Activated CD8-positive, alpha-beta memory T cell treated with anti-CD3 and anti-CD28 coated beads for 4 hours (primary cell): Measurements from ENCODE around the gene DOK3.
A peak's percentile ranks its signal among the peaks of the same experiment; 100 is the strongest.

ENCODE experiments used
- DNase-seq, 2 donors: peaks; one replicate each; pipeline ENCODE4 v3.0.0-alpha.2; 2020; ENCODE audit warnings: low read depth in 2 of 2

DOK3 gene

GRCh38 chr5:177483994-177484901 lies 25.4 kb downstream of the DOK3 start:
- no peak for DNase-seq

- DNase-seq: no peak
Observed at GRCh38 chr5:177483042-177483441, 26.6 kb downstream of the DOK3 start.

- DNase-seq: no peak
Observed at GRCh38 chr5:177482359-177482795, 27.2 kb downstream of the DOK3 start.

- DNase-seq: no peak
Observed at GRCh38 chr5:177479774-177480173, 29.9 kb downstream of the DOK3 start.

GRCh38 chr5:177478711-177479646 lies 30.6 kb downstream of the DOK3 start:
- no peak for DNase-seq

- no peak for DNase-seq
Observed at GRCh38 chr5:177477701-177478477, 31.7 kb downstream of the DOK3 start.

- DNase-seq: no peak
Observed at GRCh38 chr5:177476531-177477233, 32.9 kb downstream of the DOK3 start.

GRCh38 chr5:177475563-177476427 lies 33.8 kb downstream of the DOK3 start:
- DNase-seq: no peak

- no peak for DNase-seq
Observed at GRCh38 chr5:177474846-177475562, 34.6 kb downstream of the DOK3 start.

- DNase-seq: no peak
Observed at GRCh38 chr5:177474002-177474476, 35.6 kb downstream of the DOK3 start.

- DNase-seq: no peak
Observed at GRCh38 chr5:177473443-177474001, 36.1 kb downstream of the DOK3 start, which contains the start of gene DBN1. Gene DBN1, minus strand, starts transcription at chr5:177473634. Its CDS starts 113 bp downstream, at chr5:177473521.

- peak; percentile 43 to 58 for DNase-seq
Observed at GRCh38 chr5:177472460-177473442, 36.9 kb downstream of the DOK3 start.

GRCh38 chr5:177471610-177472356 lies 37.8 kb downstream of the DOK3 start:
- peak; percentile 26 to 51 for DNase-seq

- no peak for DNase-seq
Observed at GRCh38 chr5:177470759-177471536, 38.7 kb downstream of the DOK3 start.

GRCh38 chr5:177469750-177470525 lies 39.7 kb downstream of the DOK3 start:
- DNase-seq: no peak
